Activated B cell treated with CpG ODN at 0.5 μM for 24 hours (primary cell): ENCODE measurements around the gene BAZ2B. TPM values are rescaled to one million over a fixed set of nuclear protein-coding genes. Genes with fewer than 3 reads are reported as not detected.
"Not testable (repeated sequence)": the region's sequence is repeated elsewhere in the genome, so short reads cannot be mapped to it uniquely, and the experiment has no call there.

ENCODE experiments used
- ATAC-seq: fragments of 200-7000 bp; cut with Tn5 transposase; one replicate; pipeline ENCODE4 v1.10.0; 2021; ENCODE audit warnings: low read depth, mild to moderate bottlenecking, moderate library complexity
- CTCF ChIA-PET: fragments of 350-600 bp; sonication (Branson Sonifier 250); formaldehyde crosslinking; loops from one replicate; lab custom pipeline; 2021; ENCODE audit warnings: antibody characterized with exemption; lab: Charles Lee
- POLR2A ChIA-PET: fragments of 350-600 bp; sonication (Branson Sonifier 250); formaldehyde crosslinking; loops from one replicate; lab custom pipeline; 2021; ENCODE audit warnings: antibody characterized with exemption; lab: Charles Lee
- DNase-seq: peaks from one replicate; pipeline ENCODE4 v3.0.0; 2022
- H3K27ac Mint-ChIP-seq: one replicate; pipeline ENCODE4 v1.8.0; 2020; ENCODE audit warnings: mixed read lengths
- H3K27me3 Mint-ChIP-seq: one replicate; pipeline ENCODE4 v1.8.0; 2021; ENCODE audit warnings: mixed read lengths
- H3K36me3 Mint-ChIP-seq: one replicate; pipeline ENCODE4 v1.8.0; 2021; ENCODE audit warnings: low read depth, mixed read lengths
- H3K4me1 Mint-ChIP-seq: one replicate; pipeline ENCODE4 v1.8.0; 2021; ENCODE audit warnings: mixed read lengths
- H3K4me3 Mint-ChIP-seq: one replicate; pipeline ENCODE4 v1.8.0; 2020; ENCODE audit warnings: mild to moderate bottlenecking, mixed read lengths
- H3K9me3 Mint-ChIP-seq: one replicate; pipeline ENCODE4 v1.8.0; 2020; ENCODE audit warnings: mixed read lengths
- intact Hi-C: fragments of 100-400 bp; cut with micrococcal nuclease; formaldehyde crosslinking; loops from one replicate; pipeline ENCODE4 v1.15.1; 2024
- total RNA-seq: library from RNA; stranded (reverse); gene quantifications from 2 replicates; pipeline ENCODE4 v1.2.3, GENCODE V29; 2022
- TF ChIP-seq, protein P1 (sequence below): fragments of 200-600 bp; IDR thresholded peaks from one replicate; pipeline ENCODE4 v1.8.0; 2022; ENCODE audit warnings: antibody characterized with exemption, mild to moderate bottlenecking

BAZ2B gene
- total RNA-seq, 1 donor from 2014 or later: 22.0 TPM

- Mint-ChIP-seq H3K4me1 (no peaks in the 10 kb centered on the region), H3K36me3 (peaks cover 7% of the 10 kb centered on the region), H3K4me3 (no peak overlapping the region), H3K9me3 (peaks cover 9% of the 10 kb centered on the region), H3K27me3 (no peaks in the 10 kb centered on the region), H3K27ac (no peak overlapping the region)
- POLR2A ChIA-PET: no interaction called here
- ATAC-seq (no peak), DNase-seq (no peak)
- TF ChIP-seq, protein P1, sequence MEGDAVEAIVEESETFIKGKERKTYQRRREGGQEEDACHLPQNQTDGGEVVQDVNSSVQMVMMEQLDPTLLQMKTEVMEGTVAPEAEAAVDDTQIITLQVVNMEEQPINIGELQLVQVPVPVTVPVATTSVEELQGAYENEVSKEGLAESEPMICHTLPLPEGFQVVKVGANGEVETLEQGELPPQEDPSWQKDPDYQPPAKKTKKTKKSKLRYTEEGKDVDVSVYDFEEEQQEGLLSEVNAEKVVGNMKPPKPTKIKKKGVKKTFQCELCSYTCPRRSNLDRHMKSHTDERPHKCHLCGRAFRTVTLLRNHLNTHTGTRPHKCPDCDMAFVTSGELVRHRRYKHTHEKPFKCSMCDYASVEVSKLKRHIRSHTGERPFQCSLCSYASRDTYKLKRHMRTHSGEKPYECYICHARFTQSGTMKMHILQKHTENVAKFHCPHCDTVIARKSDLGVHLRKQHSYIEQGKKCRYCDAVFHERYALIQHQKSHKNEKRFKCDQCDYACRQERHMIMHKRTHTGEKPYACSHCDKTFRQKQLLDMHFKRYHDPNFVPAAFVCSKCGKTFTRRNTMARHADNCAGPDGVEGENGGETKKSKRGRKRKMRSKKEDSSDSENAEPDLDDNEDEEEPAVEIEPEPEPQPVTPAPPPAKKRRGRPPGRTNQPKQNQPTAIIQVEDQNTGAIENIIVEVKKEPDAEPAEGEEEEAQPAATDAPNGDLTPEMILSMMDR: no peak
- CTCF ChIA-PET: interaction anchor here (0.9 kb wide), 1 partner anchor 245 kb away, joined by 3 read pairs; no protein-coding TSS in a partner anchor
- intact Hi-C loops: no loop called here
These were observed 74.2 kb downstream of the BAZ2B start for GRCh38 chr2:159542101-159542500.

GRCh38 chr2:159539701-159540100, 76.6 kb downstream of the BAZ2B start:
- no peak for DNase-seq
- ChIA-PET CTCF (no interaction called here), POLR2A (no interaction called here)
- Mint-ChIP-seq H3K4me1 (no peaks in the 10 kb centered on the region), H3K4me3 (no peak overlapping the region), H3K27ac (no peak overlapping the region), H3K9me3 (peaks cover 9% of the 10 kb centered on the region), H3K27me3 (no peaks in the 10 kb centered on the region), H3K36me3 (peaks cover 7% of the 10 kb centered on the region)
- no peak for ATAC-seq
- intact Hi-C loops: no loop called here
- TF ChIP-seq, protein P1: no peak

DNA sequence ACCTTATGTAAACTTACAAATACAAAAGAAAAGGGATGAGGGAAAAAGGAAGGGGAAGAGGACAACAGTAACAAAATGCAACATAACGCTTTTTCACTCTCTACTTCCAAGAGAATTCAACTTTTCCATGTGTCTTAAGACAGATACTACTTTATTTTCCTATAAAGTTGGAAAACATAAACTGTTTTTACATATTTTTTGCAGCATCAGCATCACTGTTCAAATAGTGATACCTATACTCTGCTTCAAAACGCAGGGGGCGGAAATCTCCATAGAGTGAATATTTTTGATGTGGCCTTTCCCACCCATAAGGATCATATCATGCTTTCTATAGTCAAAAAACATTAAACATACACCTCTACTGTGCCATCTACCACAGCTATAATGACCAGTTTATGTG, 77.5 kb downstream of the BAZ2B start:
- Mint-ChIP-seq H3K9me3 (peaks cover 9% of the 10 kb centered on the region), H3K4me3 (no peak overlapping the region), H3K27ac (no peak overlapping the region), H3K27me3 (no peaks in the 10 kb centered on the region), H3K36me3 (peaks cover 7% of the 10 kb centered on the region), H3K4me1 (no peaks in the 10 kb centered on the region)
- no peak for ATAC-seq
- DNase-seq: no peak
- intact Hi-C loops: no loop called here
- ChIA-PET CTCF (no interaction called here), POLR2A (no interaction called here)
- TF ChIP-seq, protein P1: no peak

GRCh38 chr2:159535261-159535660, 81.1 kb downstream of the BAZ2B start:
- H3K27ac Mint-ChIP-seq, H3K9me3 Mint-ChIP-seq, POLR2A ChIA-PET, H3K36me3 Mint-ChIP-seq, H3K4me3 Mint-ChIP-seq, DNase-seq, CTCF ChIA-PET, H3K27me3 Mint-ChIP-seq, H3K4me1 Mint-ChIP-seq, ATAC-seq, intact Hi-C loops: not testable (repeated sequence)

DNA sequence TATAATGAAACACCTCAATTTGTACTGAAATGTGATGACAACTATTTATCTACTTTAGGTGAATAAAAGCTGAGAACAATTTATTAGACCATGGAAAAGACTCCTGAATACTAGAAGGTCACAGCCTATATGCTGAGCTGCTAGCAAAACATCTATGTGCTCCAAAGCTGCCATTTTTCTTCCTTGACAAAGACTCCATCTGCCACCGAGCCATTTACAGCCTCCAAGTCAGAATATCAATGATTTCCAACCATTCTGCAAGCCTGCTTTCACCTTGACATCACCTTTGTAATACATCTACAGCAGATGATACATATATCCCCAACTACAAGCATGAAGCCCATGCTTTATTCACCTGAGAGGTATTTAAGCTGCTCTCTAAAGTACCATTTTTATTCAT, 84.9 kb downstream of the BAZ2B start:
- TF ChIP-seq, protein P1: no peak
- ATAC-seq (no peak), DNase-seq (no peak)
- Mint-ChIP-seq H3K27ac (no peak overlapping the region), H3K4me3 (no peak overlapping the region), H3K27me3 (no peaks in the 10 kb centered on the region), H3K4me1 (no peaks in the 10 kb centered on the region), H3K9me3 (no peaks in the 10 kb centered on the region), H3K36me3 (no peaks in the 10 kb centered on the region)
- ChIA-PET POLR2A (no interaction called here), CTCF (no interaction called here)
- intact Hi-C loops: no loop called here

DNA sequence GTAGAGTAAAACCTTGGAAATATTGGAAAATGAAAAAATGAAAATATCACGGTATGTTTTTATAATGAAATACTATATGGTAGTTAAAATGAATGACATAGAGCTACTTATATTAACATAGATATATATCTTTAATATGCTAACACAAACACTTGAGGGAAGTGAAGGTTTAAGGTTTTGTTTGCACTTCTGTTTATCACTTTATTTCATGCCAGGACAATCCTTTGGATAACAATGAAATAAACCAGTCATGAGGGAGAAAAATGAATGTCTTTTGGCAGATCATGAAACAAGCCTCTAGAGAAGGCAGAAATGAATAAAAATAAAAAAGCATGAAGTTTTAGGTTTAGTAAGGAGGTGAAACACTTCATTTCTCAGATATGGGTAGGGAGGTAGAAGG, 89.9 kb downstream of the BAZ2B start:
- H3K4me1 Mint-ChIP-seq: peaks cover 1% of the 10 kb centered on the region
- TF ChIP-seq, protein P1: no peak
- ChIA-PET POLR2A (no interaction called here), CTCF (no interaction called here)
- no peaks in the 10 kb centered on the region for H3K9me3 Mint-ChIP-seq
- no peaks in the 10 kb centered on the region for H3K36me3 Mint-ChIP-seq
- no peak overlapping the region for H3K27ac Mint-ChIP-seq
- intact Hi-C loops: no loop called here
- ATAC-seq (no peak), DNase-seq (no peak)
- H3K27me3 Mint-ChIP-seq: no peaks in the 10 kb centered on the region
- H3K4me3 Mint-ChIP-seq: no peak overlapping the region
